Esophagus squamous epithelium (tissue), 5 donors: ENCODE data around the gene ELOVL4. TPM values are rescaled to one million over a fixed set of nuclear protein-coding genes. Genes with fewer than 3 reads are reported as not detected.

ENCODE experiments used
- DNase-seq: peaks from one replicate; lab custom pipeline; 2025; lab: John Stamatoyannopoulos, UW
- H3K27ac ChIP-seq, 4 donors: fragments of 200-600 bp; sonication (generic); one replicate each; pipeline ENCODE4 v1.5.1; 2016 to 2019; ENCODE audit warnings: mild to moderate bottlenecking in 1 of 4
- H3K27me3 ChIP-seq, 4 donors: fragments of 200-600 bp; sonication (generic); 1 replicate in 3 of 4; 2 replicates in 1 of 4; pipeline versions ENCODE4 v1.5.1 to v1.6.0; 2017 to 2021; ENCODE audit warnings: antibody characterized with exemption in 1 of 4
- H3K36me3 ChIP-seq, 3 donors: fragments of 200-600 bp; sonication (generic); one replicate each; pipeline ENCODE4 v1.5.1; 2016 to 2019
- H3K4me1 ChIP-seq, 3 donors: fragments of 200-600 bp; sonication (generic); one replicate each; pipeline ENCODE4 v1.5.1; 2017 to 2019
- H3K4me3 ChIP-seq, 4 donors: fragments of 200-600 bp; sonication (generic); 1 replicate in 3 of 4; 2 replicates in 1 of 4; pipeline ENCODE4 v1.5.1; 2016 to 2019; ENCODE audit warnings: mild to moderate bottlenecking in 2 of 4, moderate library complexity in 1 of 4
- H3K9me3 ChIP-seq, 3 donors: fragments of 200-600 bp; sonication (generic); one replicate each; pipeline ENCODE4 v1.5.1; 2016 to 2019
- POLR2A ChIP-seq, 4 donors: fragments of 450-650 bp; IDR thresholded peaks; one replicate each; pipeline ENCODE4 v1.6.1; 2017; ENCODE audit warnings: antibody characterized with exemption in 4 of 4, mild to moderate bottlenecking in 4 of 4, moderate library complexity in 3 of 4
- WGBS, 2 donors: methylation state at CpG; one replicate each; pipeline ENCODE4 v1.1.5; 2018; 5-methylcytosine and 5-hydroxymethylcytosine counted together
- intact Hi-C: fragments of 100-400 bp; cut with DNase I; formaldehyde crosslinking; loops from one replicate; pipeline ENCODE4 v1.15.0; 2022
- total RNA-seq, 4 donors: library from RNA; depleted of rRNA; stranded (reverse); fragments of >200 nt; gene quantifications; one replicate each; pipeline ENCODE4 v1.1.0, GENCODE V29; 2016
- TF ChIP-seq, protein P1 (sequence below), 6 experiments: fragments of 450-650 bp in 4 of 6; fragments of 200-600 bp in 2 of 6; sonication (generic) in 2 of 6; IDR thresholded peaks; one replicate each; pipeline ENCODE4 v1.5.1; 2016 to 2019; ENCODE audit warnings: antibody characterized with exemption in 6 of 6, mild to moderate bottlenecking in 4 of 6, moderate library complexity in 4 of 6
- donor health status: DM: yes; HTN: yes; CAD: no.

ELOVL4 gene
- total RNA-seq, 4 donors from 2014 or later: 6.7 to 18.7 (median 12.1) TPM

DNA sequence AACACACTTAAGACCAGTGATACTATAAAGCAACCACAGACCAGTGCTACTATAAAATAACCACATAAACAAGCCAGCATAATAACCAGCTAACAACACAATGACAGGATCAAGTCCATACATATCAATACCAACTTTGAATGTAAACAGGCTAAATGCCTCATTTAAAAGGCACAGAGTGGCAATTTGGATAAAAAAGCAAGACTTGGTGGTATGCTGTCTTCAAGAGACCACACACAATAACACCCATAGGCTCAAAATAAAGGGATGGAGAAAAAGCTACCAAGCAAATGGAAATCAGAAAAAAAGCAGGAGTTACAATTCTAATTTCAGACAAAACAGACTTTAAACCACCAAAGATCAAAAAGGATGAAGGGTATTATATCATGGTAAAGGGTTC, 19.8 kb upstream of the ELOVL4 start:
- Histone ChIP-seq H3K4me1 (no peaks in the 10 kb centered on the region), H3K9me3 (peaks cover 0 to 6% (median 0%) of the 10 kb centered on the region in 3 donors), H3K27me3 (no peaks in the 10 kb centered on the region), H3K36me3 (no peaks in the 10 kb centered on the region), H3K4me3 (no peak overlapping the region), H3K27ac (no peak overlapping the region)
- TF ChIP-seq, protein P1, sequence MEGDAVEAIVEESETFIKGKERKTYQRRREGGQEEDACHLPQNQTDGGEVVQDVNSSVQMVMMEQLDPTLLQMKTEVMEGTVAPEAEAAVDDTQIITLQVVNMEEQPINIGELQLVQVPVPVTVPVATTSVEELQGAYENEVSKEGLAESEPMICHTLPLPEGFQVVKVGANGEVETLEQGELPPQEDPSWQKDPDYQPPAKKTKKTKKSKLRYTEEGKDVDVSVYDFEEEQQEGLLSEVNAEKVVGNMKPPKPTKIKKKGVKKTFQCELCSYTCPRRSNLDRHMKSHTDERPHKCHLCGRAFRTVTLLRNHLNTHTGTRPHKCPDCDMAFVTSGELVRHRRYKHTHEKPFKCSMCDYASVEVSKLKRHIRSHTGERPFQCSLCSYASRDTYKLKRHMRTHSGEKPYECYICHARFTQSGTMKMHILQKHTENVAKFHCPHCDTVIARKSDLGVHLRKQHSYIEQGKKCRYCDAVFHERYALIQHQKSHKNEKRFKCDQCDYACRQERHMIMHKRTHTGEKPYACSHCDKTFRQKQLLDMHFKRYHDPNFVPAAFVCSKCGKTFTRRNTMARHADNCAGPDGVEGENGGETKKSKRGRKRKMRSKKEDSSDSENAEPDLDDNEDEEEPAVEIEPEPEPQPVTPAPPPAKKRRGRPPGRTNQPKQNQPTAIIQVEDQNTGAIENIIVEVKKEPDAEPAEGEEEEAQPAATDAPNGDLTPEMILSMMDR (IDR thresholded peaks at IDR 0.05): no peak
- no peak for TF ChIP-seq POLR2A (IDR thresholded peaks at IDR 0.05)
- intact Hi-C loops: no loop called here
- no peak for DNase-seq

DNA sequence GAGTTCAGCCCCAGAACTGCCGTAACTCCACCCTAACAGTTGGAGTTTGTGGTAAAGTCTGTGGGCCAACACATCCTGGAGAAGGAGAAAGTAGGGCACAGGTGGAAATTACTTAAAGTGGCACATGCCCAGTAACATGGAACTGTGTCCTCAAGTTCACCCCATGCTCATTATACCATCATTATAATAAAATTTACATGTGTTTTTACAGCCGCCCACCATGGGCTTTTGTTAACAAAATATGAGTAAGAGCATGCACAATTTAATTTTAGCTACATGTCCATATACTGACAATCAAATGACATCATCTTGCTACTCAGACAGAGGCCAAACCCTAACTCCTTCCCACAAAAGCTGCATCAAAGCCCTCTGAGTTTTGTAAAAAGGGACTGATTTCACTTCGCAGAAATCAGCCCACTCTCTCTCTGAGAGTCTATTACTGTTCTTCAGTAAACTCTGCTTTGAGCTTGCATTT, 17.3 kb upstream of the ELOVL4 start:
- no peak for TF ChIP-seq POLR2A (IDR thresholded peaks at IDR 0.05)
- TF ChIP-seq, protein P1 (IDR thresholded peaks at IDR 0.05): no peak
- no peaks in the 10 kb centered on the region for H3K27me3 ChIP-seq
- no peaks in the 10 kb centered on the region for H3K36me3 ChIP-seq
- intact Hi-C loops: no loop called here
- H3K4me1 ChIP-seq: no peaks in the 10 kb centered on the region
- H3K27ac ChIP-seq: no peak overlapping the region
- H3K4me3 ChIP-seq: no peak overlapping the region
- no peak for DNase-seq
- 74 to 87% methylated on average over 3 of the region's 3 CpGs for WGBS, 2 donors
- H3K9me3 ChIP-seq: no peaks in the 10 kb centered on the region

DNA sequence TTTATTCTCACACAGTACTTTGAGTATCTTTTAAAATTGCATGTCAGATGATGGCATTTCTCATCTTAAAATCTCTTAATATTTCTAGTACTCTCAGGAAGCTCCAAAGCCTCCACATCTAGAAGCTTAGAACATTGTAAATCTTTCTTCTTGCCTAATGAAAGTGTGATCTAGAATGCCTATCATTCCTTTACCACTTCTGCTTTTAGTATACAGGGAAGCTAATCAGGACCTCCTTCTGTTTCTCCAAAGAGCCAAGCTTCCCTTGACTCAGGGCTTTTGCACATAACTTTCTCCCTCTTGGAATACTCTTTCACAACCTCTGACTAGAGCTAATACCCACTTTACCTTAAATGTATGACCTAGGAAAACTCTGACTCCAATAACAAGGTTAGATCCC, 7.5 kb upstream of the ELOVL4 start:
- no peaks in the 10 kb centered on the region for H3K36me3 ChIP-seq
- intact Hi-C loops: no loop called here
- H3K4me1 ChIP-seq: no peaks in the 10 kb centered on the region
- H3K4me3 ChIP-seq: no peak overlapping the region
- H3K27ac ChIP-seq: no peak overlapping the region
- no peak for TF ChIP-seq POLR2A (IDR thresholded peaks at IDR 0.05)
- TF ChIP-seq, protein P1 (IDR thresholded peaks at IDR 0.05): no peak
- H3K27me3 ChIP-seq: peaks cover 0 to 4% (median 0%) of the 10 kb centered on the region in 4 donors
- H3K9me3 ChIP-seq: no peaks in the 10 kb centered on the region
- no peak for DNase-seq

DNA sequence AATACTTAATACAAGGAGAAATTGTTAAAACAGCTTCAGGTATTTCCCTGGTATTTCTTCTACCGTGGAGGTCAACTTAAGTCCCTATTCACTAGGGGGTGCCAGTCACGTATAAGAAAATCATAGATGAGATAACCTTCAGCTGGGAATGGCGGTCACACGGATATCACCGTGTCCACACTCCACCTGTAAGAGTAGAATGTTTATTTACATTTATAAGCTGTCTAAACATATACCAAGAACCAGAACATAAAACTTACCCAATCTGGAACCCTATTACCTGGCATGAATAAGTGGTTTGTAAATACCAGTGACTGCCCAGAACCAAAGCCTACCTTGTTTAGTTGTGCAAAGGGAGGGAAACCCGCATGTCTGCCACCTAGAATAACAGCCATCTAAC, 1.9 kb upstream of the ELOVL4 start:
- no peak overlapping the region for H3K27ac ChIP-seq
- H3K9me3 ChIP-seq: no peaks in the 10 kb centered on the region
- intact Hi-C loops: loop anchor here (5.0 kb wide), 1 partner anchor 148 kb away; no protein-coding TSS in a partner anchor
- TF ChIP-seq, protein P1 (IDR thresholded peaks at IDR 0.05): peak; percentile 34 to 72 (median 56)
- no peak for TF ChIP-seq POLR2A (IDR thresholded peaks at IDR 0.05)
- no peaks in the 10 kb centered on the region for H3K36me3 ChIP-seq
- H3K27me3 ChIP-seq: peaks cover 0 to 29% (median 0%) of the 10 kb centered on the region in 4 donors
- H3K4me3 ChIP-seq: peak overlapping the region in 1 of 4 donors; percentile 7
- no peak for DNase-seq
- H3K4me1 ChIP-seq: peaks cover 0 to 29% (median 5%) of the 10 kb centered on the region in 3 donors
- WGBS, 2 donors: 12 to 18% methylated on average over 6 of the region's 6 CpGs

DNA sequence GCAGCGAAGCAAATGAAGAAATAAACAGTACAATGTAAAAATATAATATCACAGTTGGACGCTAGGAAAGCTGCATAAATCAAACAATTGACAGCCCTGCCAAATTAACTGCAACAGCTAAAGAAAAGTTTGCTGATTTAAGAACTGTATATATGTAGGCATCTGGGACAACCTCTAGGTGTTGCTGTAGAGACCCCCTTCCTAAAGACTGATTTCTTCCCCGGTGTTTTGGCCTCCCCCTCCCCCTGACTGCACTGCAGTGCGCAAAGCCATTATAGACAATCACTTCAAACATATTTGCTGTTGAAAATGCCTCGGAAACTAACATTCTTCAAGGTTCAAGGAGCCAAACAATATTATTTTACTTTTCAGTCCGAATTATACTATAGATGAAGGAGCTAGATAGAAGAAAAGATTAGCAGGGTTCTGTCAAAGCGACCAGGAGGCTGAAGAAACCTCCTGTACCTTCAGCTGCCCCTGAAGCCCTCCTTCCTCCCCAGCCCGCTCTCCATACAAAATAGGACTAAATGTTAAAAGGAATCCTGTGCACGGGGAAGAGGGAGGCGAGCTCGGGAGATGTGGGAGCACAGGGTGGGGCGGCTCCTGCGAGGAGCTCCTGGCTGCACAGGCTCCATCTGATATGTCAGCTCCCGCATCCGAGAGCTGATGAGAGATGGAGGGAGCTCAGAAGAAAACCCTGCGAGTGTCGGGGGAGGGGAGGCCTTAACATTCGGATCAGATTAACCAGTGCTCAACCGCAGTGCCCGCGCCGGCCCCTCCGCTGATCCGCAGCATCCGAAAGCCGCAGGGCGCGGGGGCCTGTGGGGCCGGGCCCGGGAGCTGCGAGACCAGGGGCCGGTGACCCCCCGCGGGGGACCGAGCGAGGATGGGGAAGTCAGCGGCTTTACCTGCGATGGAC, 822 bp downstream of the ELOVL4 start:
- H3K36me3 ChIP-seq: no peaks in the 10 kb centered on the region
- no peak for DNase-seq
- H3K9me3 ChIP-seq: no peaks in the 10 kb centered on the region
- H3K4me3 ChIP-seq: peak overlapping the region; percentile 60 to 72 (median 66)
- no peak for TF ChIP-seq POLR2A (IDR thresholded peaks at IDR 0.05)
- TF ChIP-seq, protein P1 (IDR thresholded peaks at IDR 0.05): peak in 3 of 6 experiments; percentile 8 to 39 (median 9)
- H3K27me3 ChIP-seq: peaks cover 0 to 24% (median 0%) of the 10 kb centered on the region in 4 donors
- intact Hi-C loops: loop anchor here (5.0 kb wide), 1 partner anchor 151 kb away; no protein-coding TSS in a partner anchor
- WGBS, 2 donors: 1 to 2% methylated on average over 20 to 27 of the region's 38 CpGs
- H3K27ac ChIP-seq: peak overlapping the region; percentile 12 to 65 (median 52)
- H3K4me1 ChIP-seq: peaks cover 0 to 29% (median 5%) of the 10 kb centered on the region in 3 donors
